Esophagus squamous epithelium (tissue), 5 donors: ENCODE measurements around the gene TRIM36. TPM values are rescaled to one million over a fixed set of nuclear protein-coding genes. Genes with fewer than 3 reads are reported as not detected.

Source experiments
- DNase-seq: peaks from one replicate; lab custom pipeline; 2025; lab: John Stamatoyannopoulos, UW
- H3K27ac ChIP-seq, 4 donors: fragments of 200-600 bp; sonication (generic); one replicate each; pipeline ENCODE4 v1.5.1; 2016 to 2019; ENCODE audit warnings: mild to moderate bottlenecking in 1 of 4
- H3K27me3 ChIP-seq, 4 donors: fragments of 200-600 bp; sonication (generic); 1 replicate in 3 of 4; 2 replicates in 1 of 4; pipeline versions ENCODE4 v1.5.1 to v1.6.0; 2017 to 2021; ENCODE audit warnings: antibody characterized with exemption in 1 of 4
- H3K36me3 ChIP-seq, 3 donors: fragments of 200-600 bp; sonication (generic); one replicate each; pipeline ENCODE4 v1.5.1; 2016 to 2019
- H3K4me1 ChIP-seq, 3 donors: fragments of 200-600 bp; sonication (generic); one replicate each; pipeline ENCODE4 v1.5.1; 2017 to 2019
- H3K4me3 ChIP-seq, 4 donors: fragments of 200-600 bp; sonication (generic); 1 replicate in 3 of 4; 2 replicates in 1 of 4; pipeline ENCODE4 v1.5.1; 2016 to 2019; ENCODE audit warnings: mild to moderate bottlenecking in 2 of 4, moderate library complexity in 1 of 4
- H3K9me3 ChIP-seq, 3 donors: fragments of 200-600 bp; sonication (generic); one replicate each; pipeline ENCODE4 v1.5.1; 2016 to 2019
- CTCF ChIP-seq, 6 experiments: fragments of 450-650 bp in 4 of 6; fragments of 200-600 bp in 2 of 6; sonication (generic) in 2 of 6; IDR thresholded peaks; one replicate each; pipeline ENCODE4 v1.5.1; 2016 to 2019; ENCODE audit warnings: antibody characterized with exemption in 6 of 6, mild to moderate bottlenecking in 4 of 6, moderate library complexity in 4 of 6
- POLR2A ChIP-seq, 4 donors: fragments of 450-650 bp; IDR thresholded peaks; one replicate each; pipeline ENCODE4 v1.6.1; 2017; ENCODE audit warnings: antibody characterized with exemption in 4 of 4, mild to moderate bottlenecking in 4 of 4, moderate library complexity in 3 of 4
- WGBS, 2 donors: methylation state at CpG; one replicate each; pipeline ENCODE4 v1.1.5; 2018; 5-methylcytosine and 5-hydroxymethylcytosine counted together
- intact Hi-C: fragments of 100-400 bp; cut with DNase I; formaldehyde crosslinking; loops from one replicate; pipeline ENCODE4 v1.15.0; 2022
- total RNA-seq, 4 donors: library from RNA; depleted of rRNA; stranded (reverse); fragments of >200 nt; gene quantifications; one replicate each; pipeline ENCODE4 v1.1.0, GENCODE V29; 2016
- donor health status: DM: yes; HTN: yes; CAD: no.

TRIM36 gene
- total RNA-seq, 4 donors from 2014 or later = 0.40 to 0.76 (median 0.47) TPM; not detected in 1

- intact Hi-C loops = no loop called here
- Histone ChIP-seq H3K4me1 (peaks cover 0 to 23% (median 0%) of the 10 kb centered on the region in 3 donors), H3K27me3 (peaks cover 0 to 86% (median 0%) of the 10 kb centered on the region in 4 donors), H3K27ac (no peak overlapping the region), H3K4me3 (no peak overlapping the region), H3K9me3 (no peaks in the 10 kb centered on the region), H3K36me3 (no peaks in the 10 kb centered on the region)
- DNase-seq = no peak
- no peak for TF ChIP-seq CTCF (IDR thresholded peaks at IDR 0.05)
- TF ChIP-seq POLR2A (IDR thresholded peaks at IDR 0.05) = no peak
- 24 to 29% methylated on average over 2 of the region's 2 CpGs for WGBS, 2 donors
Observed at GRCh38 chr5:115189866-115190265, 20.2 kb upstream of the TRIM36 start.

- Histone ChIP-seq H3K27me3 (peaks cover 0 to 96% (median 10%) of the 10 kb centered on the region in 4 donors), H3K4me1 (peaks cover 0 to 22% (median 0%) of the 10 kb centered on the region in 3 donors), H3K9me3 (no peaks in the 10 kb centered on the region), H3K36me3 (no peaks in the 10 kb centered on the region), H3K4me3 (no peak overlapping the region), H3K27ac (no peak overlapping the region)
- no peak for TF ChIP-seq CTCF (IDR thresholded peaks at IDR 0.05)
- TF ChIP-seq POLR2A (IDR thresholded peaks at IDR 0.05) = no peak
- no peak for DNase-seq
- intact Hi-C loops = no loop called here
Observed at GRCh38 chr5:115186794-115187193, 17.1 kb upstream of the TRIM36 start.

- no peak for TF ChIP-seq CTCF (IDR thresholded peaks at IDR 0.05)
- TF ChIP-seq POLR2A (IDR thresholded peaks at IDR 0.05) = no peak
- H3K4me1 ChIP-seq = peaks cover under 1 to 12% (median 7%) of the 10 kb centered on the region in 3 donors
- no peak for DNase-seq
- H3K27ac ChIP-seq = no peak overlapping the region
- H3K9me3 ChIP-seq = no peaks in the 10 kb centered on the region
- H3K27me3 ChIP-seq = peaks cover under 1 to 98% (median 22%) of the 10 kb centered on the region in 4 donors
- 53 to 77% methylated on average over 2 of the region's 2 CpGs for WGBS, 2 donors
- no peaks in the 10 kb centered on the region for H3K36me3 ChIP-seq
- H3K4me3 ChIP-seq = no peak overlapping the region
- intact Hi-C loops = no loop called here
Observed at GRCh38 chr5:115184770-115185169, 15.1 kb upstream of the TRIM36 start.

GRCh38 chr5:115181757-115182156 is 12.0 kb upstream of the TRIM36 start:
- H3K4me3 ChIP-seq = no peak overlapping the region
- TF ChIP-seq CTCF (IDR thresholded peaks at IDR 0.05) (no peak), POLR2A (IDR thresholded peaks at IDR 0.05) (no peak)
- no peak overlapping the region for H3K27ac ChIP-seq
- peaks cover 10 to 100% (median 33%) of the 10 kb centered on the region in 4 donors for H3K27me3 ChIP-seq
- H3K4me1 ChIP-seq = peaks cover 8 to 20% (median 11%) of the 10 kb centered on the region in 3 donors
- H3K9me3 ChIP-seq = no peaks in the 10 kb centered on the region
- intact Hi-C loops = no loop called here
- DNase-seq = no peak
- H3K36me3 ChIP-seq = no peaks in the 10 kb centered on the region

GRCh38 chr5:115180165-115180709 is 10.5 kb upstream of the TRIM36 start:
- no peaks in the 10 kb centered on the region for H3K36me3 ChIP-seq
- H3K4me3 ChIP-seq = peak overlapping the region; percentile 19 to 65 (median 44)
- no peaks in the 10 kb centered on the region for H3K9me3 ChIP-seq
- TF ChIP-seq POLR2A (IDR thresholded peaks at IDR 0.05) (no peak), CTCF (IDR thresholded peaks at IDR 0.05) (no peak)
- H3K27me3 ChIP-seq = peaks cover 10 to 98% (median 33%) of the 10 kb centered on the region in 4 donors
- no peak overlapping the region for H3K27ac ChIP-seq
- WGBS, 2 donors = 1 to 5% methylated on average over 7 of the region's 54 CpGs
- intact Hi-C loops = no loop called here
- no peak for DNase-seq
- H3K4me1 ChIP-seq = peaks cover 8 to 20% (median 11%) of the 10 kb centered on the region in 3 donors
